ENCODE data around the gene ARID2. TPM values are rescaled to one million over a fixed set of nuclear protein-coding genes. Genes with fewer than 3 reads are reported as not detected.
A peak's percentile ranks its signal among the peaks of the same experiment; 100 is the strongest.

Gene ARID2
- total and polyA plus RNA-seq, 10 donors: 5.7 to 59.6 (median 42.6) TPM

- peaks cover 0 to 29% (median 0%) of the 10 kb centered on the region in 6 donors for H3K36me3 ChIP-seq
- peaks cover 0 to 64% (median 3%) of the 10 kb centered on the region in 6 donors for H3K4me1 ChIP-seq
- DNase-seq: no peak
- no peak overlapping the region for H3K4me3 ChIP-seq
- WGBS, 5 donors: 87 to 95% (median 92%) methylated on average over 3 of the region's 3 CpGs
- no peaks in the 10 kb centered on the region for H3K9me3 ChIP-seq
- H3K27ac ChIP-seq: no peak overlapping the region
- H3K27me3 ChIP-seq (replicated peaks in 1 of 7): no peaks in the 10 kb centered on the region
- intact Hi-C loops (cut with DNase I; ENCODE audit: low total_unique reads): no loop called here
- no peak for TF ChIP-seq POLR2A (IDR thresholded peaks at IDR 0.05)
- TF ChIP-seq, protein P1, sequence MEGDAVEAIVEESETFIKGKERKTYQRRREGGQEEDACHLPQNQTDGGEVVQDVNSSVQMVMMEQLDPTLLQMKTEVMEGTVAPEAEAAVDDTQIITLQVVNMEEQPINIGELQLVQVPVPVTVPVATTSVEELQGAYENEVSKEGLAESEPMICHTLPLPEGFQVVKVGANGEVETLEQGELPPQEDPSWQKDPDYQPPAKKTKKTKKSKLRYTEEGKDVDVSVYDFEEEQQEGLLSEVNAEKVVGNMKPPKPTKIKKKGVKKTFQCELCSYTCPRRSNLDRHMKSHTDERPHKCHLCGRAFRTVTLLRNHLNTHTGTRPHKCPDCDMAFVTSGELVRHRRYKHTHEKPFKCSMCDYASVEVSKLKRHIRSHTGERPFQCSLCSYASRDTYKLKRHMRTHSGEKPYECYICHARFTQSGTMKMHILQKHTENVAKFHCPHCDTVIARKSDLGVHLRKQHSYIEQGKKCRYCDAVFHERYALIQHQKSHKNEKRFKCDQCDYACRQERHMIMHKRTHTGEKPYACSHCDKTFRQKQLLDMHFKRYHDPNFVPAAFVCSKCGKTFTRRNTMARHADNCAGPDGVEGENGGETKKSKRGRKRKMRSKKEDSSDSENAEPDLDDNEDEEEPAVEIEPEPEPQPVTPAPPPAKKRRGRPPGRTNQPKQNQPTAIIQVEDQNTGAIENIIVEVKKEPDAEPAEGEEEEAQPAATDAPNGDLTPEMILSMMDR (IDR thresholded peaks at IDR 0.05 in 8 of 11, conservative IDR thresholded peaks at IDR 0.05 in 3 of 11): no peak
- TF ChIP-seq POLR2AphosphoS5 (IDR thresholded peaks at IDR 0.05): no peak
Measured at GRCh38 chr12:45756666-45757065, 27.2 kb downstream of the ARID2 start.

- H3K9me3 ChIP-seq: no peaks in the 10 kb centered on the region
Measured at GRCh38 chr12:45757172-45757571, 27.7 kb downstream of the ARID2 start.

DNA sequence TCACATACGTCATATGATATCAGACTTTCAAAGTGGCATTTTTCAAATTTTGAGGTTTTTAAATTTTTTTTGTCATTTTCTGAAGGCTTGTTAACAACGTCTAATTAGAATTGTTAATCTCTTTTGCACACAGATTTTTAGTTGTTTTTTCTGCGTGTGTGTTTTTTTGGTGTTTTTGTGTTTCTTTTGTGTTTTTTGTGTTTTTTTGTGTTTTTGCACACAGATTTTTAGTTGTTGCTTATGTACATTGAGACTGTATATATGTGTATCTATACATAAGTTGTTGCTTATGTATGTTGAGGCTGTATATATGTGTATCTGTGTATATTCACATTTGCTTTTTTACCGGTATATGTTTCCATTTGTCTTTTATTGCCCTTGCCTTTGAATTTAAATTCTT lies 30.8 kb downstream of the ARID2 start:
- intact Hi-C loops (cut with DNase I; ENCODE audit: low total_unique reads): no loop called here
- Histone ChIP-seq H3K36me3 (peaks cover 0 to 15% (median 0%) of the 10 kb centered on the region in 6 donors), H3K4me1 (peaks cover 0 to 50% (median 5%) of the 10 kb centered on the region in 6 donors), H3K27me3 (replicated peaks in 1 of 7) (no peaks in the 10 kb centered on the region), H3K9me3 (no peaks in the 10 kb centered on the region), H3K4me3 (no peak overlapping the region), H3K27ac (no peak overlapping the region)
- no peak for TF ChIP-seq POLR2AphosphoS5 (IDR thresholded peaks at IDR 0.05)
- TF ChIP-seq POLR2A (IDR thresholded peaks at IDR 0.05): no peak
- TF ChIP-seq, protein P1 (IDR thresholded peaks at IDR 0.05 in 8 of 11, conservative IDR thresholded peaks at IDR 0.05 in 3 of 11): no peak
- no peak for DNase-seq
- WGBS, 5 donors: 91 to 97% (median 95%) methylated on average over 4 of the region's 4 CpGs

More at GRCh38 chr12:45757172-45757571, 27.7 kb downstream of the ARID2 start:
- H3K27me3 ChIP-seq (replicated peaks in 1 of 7): no peaks in the 10 kb centered on the region
- no peak overlapping the region for H3K27ac ChIP-seq
- WGBS, 5 donors: 83 to 91% (median 88%) methylated on average over 3 of the region's 3 CpGs
- intact Hi-C loops (cut with DNase I; ENCODE audit: low total_unique reads): no loop called here
- H3K36me3 ChIP-seq: peaks cover 0 to 29% (median 0%) of the 10 kb centered on the region in 6 donors
- no peak overlapping the region for H3K4me3 ChIP-seq
- DNase-seq: no peak
- peaks cover 0 to 63% (median 2%) of the 10 kb centered on the region in 6 donors for H3K4me1 ChIP-seq
- TF ChIP-seq POLR2A (IDR thresholded peaks at IDR 0.05): no peak
- TF ChIP-seq POLR2AphosphoS5 (IDR thresholded peaks at IDR 0.05): no peak
- TF ChIP-seq, protein P1 (IDR thresholded peaks at IDR 0.05 in 8 of 11, conservative IDR thresholded peaks at IDR 0.05 in 3 of 11): no peak

GRCh38 chr12:45762185-45763110 lies 32.9 kb downstream of the ARID2 start:
- Histone ChIP-seq H3K27ac (no peak overlapping the region), H3K9me3 (no peaks in the 10 kb centered on the region), H3K4me1 (peaks cover 0 to 37% (median 5%) of the 10 kb centered on the region in 6 donors), H3K27me3 (replicated peaks in 1 of 7) (no peaks in the 10 kb centered on the region), H3K4me3 (no peak overlapping the region), H3K36me3 (no peaks in the 10 kb centered on the region)
- 62 to 77% (median 66%) methylated on average over 3 of the region's 3 CpGs for WGBS, 5 donors
- DNase-seq: no peak
- intact Hi-C loops (cut with DNase I; ENCODE audit: low total_unique reads): no loop called here
- no peak for TF ChIP-seq POLR2AphosphoS5 (IDR thresholded peaks at IDR 0.05)
- TF ChIP-seq, protein P1 (IDR thresholded peaks at IDR 0.05 in 8 of 11, conservative IDR thresholded peaks at IDR 0.05 in 3 of 11): peak in 9 of 11 experiments; percentile 19 to 59 (median 42)
- no peak for TF ChIP-seq POLR2A (IDR thresholded peaks at IDR 0.05)
